Breast epithelium (tissue), 3 donors: Measurements from ENCODE around the gene PTPRCAP.

Source experiments
- POLR2A ChIP-seq: fragments of 450-650 bp; IDR thresholded peaks from one replicate; pipeline ENCODE4 v1.6.1; 2016; ENCODE audit warnings: antibody characterized with exemption, mild to moderate bottlenecking, moderate library complexity
- POLR2AphosphoS5 ChIP-seq, 3 donors: sonication (generic); formaldehyde crosslinking; IDR thresholded peaks; one replicate each; pipeline ENCODE4 v1.6.1; 2017; ENCODE audit warnings: antibody characterized with exemption in 3 of 3
- TF ChIP-seq, protein P1 (sequence below), 3 donors: fragments of 450-650 bp; IDR thresholded peaks; one replicate each; pipeline ENCODE4 v1.5.1; 2016 to 2017; ENCODE audit warnings: antibody characterized with exemption in 3 of 3, mild to moderate bottlenecking in 3 of 3, moderate library complexity in 3 of 3

- TF ChIP-seq, protein P1, sequence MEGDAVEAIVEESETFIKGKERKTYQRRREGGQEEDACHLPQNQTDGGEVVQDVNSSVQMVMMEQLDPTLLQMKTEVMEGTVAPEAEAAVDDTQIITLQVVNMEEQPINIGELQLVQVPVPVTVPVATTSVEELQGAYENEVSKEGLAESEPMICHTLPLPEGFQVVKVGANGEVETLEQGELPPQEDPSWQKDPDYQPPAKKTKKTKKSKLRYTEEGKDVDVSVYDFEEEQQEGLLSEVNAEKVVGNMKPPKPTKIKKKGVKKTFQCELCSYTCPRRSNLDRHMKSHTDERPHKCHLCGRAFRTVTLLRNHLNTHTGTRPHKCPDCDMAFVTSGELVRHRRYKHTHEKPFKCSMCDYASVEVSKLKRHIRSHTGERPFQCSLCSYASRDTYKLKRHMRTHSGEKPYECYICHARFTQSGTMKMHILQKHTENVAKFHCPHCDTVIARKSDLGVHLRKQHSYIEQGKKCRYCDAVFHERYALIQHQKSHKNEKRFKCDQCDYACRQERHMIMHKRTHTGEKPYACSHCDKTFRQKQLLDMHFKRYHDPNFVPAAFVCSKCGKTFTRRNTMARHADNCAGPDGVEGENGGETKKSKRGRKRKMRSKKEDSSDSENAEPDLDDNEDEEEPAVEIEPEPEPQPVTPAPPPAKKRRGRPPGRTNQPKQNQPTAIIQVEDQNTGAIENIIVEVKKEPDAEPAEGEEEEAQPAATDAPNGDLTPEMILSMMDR (IDR thresholded peaks at IDR 0.05), result no peak
- TF ChIP-seq POLR2AphosphoS5 (IDR thresholded peaks at IDR 0.05) (no peak), POLR2A (no peak)
Observed at GRCh38 chr11:67419325-67420049, 18.0 kb downstream of the PTPRCAP start.
